D721Med (cell line): ENCODE data around the gene C15orf62.

Experiments used
- DNase-seq: peaks from one replicate; pipeline ENCODE4 v3.0.0; 2011; ENCODE audit warnings: low spot score; ENCODE audit not compliant: insufficient read length
- FAIRE-seq: peaks from 2 replicates; lab custom pipeline; 2011; peaks lifted over from hg19 to GRCh38; lab: Jason Lieb, UNC
- TF ChIP-seq, protein P1 (sequence below): IDR thresholded peaks from 2 replicates; pipeline ENCODE4 v1.5.1; 2012; ENCODE audit warnings: mild to moderate bottlenecking, control low read depth; ENCODE audit not compliant: insufficient read depth; ENCODE audit errors: missing control alignments

The C15orf62 gene

GRCh38 chr15:40772014-40772413 is 2.2 kb downstream of the C15orf62 start:
- FAIRE-seq (no peak), DNase-seq (no peak)
- TF ChIP-seq, protein P1, sequence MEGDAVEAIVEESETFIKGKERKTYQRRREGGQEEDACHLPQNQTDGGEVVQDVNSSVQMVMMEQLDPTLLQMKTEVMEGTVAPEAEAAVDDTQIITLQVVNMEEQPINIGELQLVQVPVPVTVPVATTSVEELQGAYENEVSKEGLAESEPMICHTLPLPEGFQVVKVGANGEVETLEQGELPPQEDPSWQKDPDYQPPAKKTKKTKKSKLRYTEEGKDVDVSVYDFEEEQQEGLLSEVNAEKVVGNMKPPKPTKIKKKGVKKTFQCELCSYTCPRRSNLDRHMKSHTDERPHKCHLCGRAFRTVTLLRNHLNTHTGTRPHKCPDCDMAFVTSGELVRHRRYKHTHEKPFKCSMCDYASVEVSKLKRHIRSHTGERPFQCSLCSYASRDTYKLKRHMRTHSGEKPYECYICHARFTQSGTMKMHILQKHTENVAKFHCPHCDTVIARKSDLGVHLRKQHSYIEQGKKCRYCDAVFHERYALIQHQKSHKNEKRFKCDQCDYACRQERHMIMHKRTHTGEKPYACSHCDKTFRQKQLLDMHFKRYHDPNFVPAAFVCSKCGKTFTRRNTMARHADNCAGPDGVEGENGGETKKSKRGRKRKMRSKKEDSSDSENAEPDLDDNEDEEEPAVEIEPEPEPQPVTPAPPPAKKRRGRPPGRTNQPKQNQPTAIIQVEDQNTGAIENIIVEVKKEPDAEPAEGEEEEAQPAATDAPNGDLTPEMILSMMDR, result no peak

- no peak for FAIRE-seq
- no peak for DNase-seq
- TF ChIP-seq, protein P1, result no peak
Observed at GRCh38 chr15:40773496-40773895, 3.7 kb downstream of the C15orf62 start.

DNA sequence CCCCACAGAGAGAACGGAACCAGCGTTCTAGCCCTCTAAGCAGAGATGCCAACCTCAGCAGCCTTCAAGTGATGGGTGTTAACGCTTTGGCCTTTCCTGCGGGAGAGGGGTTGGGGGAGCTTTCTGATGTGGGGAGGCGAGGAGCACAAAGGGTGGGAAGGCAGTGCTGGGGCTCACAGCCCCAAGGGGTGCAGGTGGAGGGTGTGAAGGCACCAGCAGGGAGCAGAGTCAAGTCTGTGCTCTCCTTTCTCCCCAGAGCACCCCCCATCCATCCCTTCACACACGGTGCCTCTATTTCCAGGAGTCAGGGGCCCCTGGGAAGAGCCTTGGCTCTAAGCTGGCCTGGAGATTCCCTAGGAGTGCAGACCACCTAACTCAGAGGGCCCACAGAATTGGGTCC is 4.1 kb downstream of the C15orf62 start:
- TF ChIP-seq, protein P1, result no peak
- FAIRE-seq, result no peak
- no peak for DNase-seq

DNA sequence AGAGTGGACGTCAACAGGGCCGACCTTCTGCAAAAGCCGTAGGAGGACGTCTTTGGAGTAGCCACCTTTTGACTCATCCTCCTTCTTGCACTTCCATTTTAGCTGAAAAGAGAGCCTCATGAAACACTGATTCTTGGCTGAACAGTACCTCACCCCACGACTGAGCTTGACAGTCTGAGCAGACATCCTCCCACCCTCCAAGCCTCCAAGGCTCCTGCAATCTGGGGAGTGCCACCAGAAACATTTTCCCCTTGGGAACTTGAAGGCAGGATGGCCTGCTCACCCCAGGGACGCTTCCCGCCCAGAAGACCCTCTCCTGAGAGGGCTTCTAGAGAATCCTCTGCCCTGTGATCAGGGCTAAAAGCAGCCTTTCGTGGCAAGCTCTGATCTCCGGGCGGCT is 5.2 kb downstream of the C15orf62 start:
- TF ChIP-seq, protein P1, result no peak
- FAIRE-seq (no peak), DNase-seq (no peak)

GRCh38 chr15:40775740-40776536 is 6.2 kb downstream of the C15orf62 start:
- FAIRE-seq (no peak), DNase-seq (no peak)
- TF ChIP-seq, protein P1, result no peak

DNA sequence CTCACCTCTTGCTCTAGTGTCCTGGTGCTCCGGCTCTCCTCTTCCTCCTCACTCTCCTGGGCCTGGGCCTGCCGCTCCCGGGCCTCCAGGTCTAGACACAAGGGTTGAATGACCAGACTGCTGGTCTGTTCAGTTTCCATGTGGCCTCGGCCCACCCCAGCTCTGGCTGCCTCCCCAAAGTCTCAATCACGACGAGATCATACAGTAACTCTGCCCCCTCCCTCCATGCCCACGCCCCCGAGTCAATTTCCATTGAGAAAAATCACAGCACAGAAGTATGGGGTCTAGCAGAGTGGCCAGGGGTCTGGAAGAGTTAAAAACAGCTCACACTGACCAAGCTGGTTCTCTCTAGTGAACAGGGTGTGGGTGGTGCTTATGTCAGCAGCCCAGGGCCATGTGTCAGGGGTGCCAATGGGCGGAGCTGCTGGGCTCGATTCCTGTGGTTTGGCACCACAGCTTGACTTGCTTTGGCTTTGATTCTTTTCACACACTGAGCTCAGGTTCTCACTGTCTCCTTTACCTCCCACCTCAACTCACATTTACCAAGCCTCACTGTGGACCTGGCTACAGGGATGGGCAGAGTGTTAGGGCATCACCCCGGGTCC is 6.9 kb downstream of the C15orf62 start:
- TF ChIP-seq, protein P1, result no peak
- DNase-seq, result no peak
- FAIRE-seq, result no peak
